Testis (tissue), 3 donors: ENCODE results near the gene SLC17A9. TPM values are rescaled to one million over a fixed set of nuclear protein-coding genes. Genes with fewer than 3 reads are reported as not detected.

Experiments
- DNase-seq: peaks from one replicate; pipeline ENCODE4 v3.0.0-alpha.2; 2019
- H3K27ac ChIP-seq, 2 donors: fragments of 200-600 bp; sonication (generic); one replicate each; pipeline ENCODE4 v1.5.1; 2019
- H3K27me3 ChIP-seq: fragments of 200-600 bp; sonication (generic); one replicate; pipeline ENCODE4 v1.5.1; 2019
- H3K36me3 ChIP-seq: fragments of 200-600 bp; sonication (generic); one replicate; pipeline ENCODE4 v1.5.1; 2017; ENCODE audit warnings: low read depth; ENCODE audit errors: missing control alignments
- H3K4me1 ChIP-seq: fragments of 200-600 bp; sonication (generic); one replicate; pipeline ENCODE4 v1.5.1; 2019
- H3K4me3 ChIP-seq, 2 donors: fragments of 200-600 bp; sonication (generic); one replicate each; pipeline ENCODE4 v1.5.1; 2017 to 2019
- H3K9me3 ChIP-seq: fragments of 200-600 bp; sonication (generic); one replicate; pipeline ENCODE4 v1.5.1; 2017
- CTCF ChIP-seq, 3 experiments: fragments of 450-650 bp in 2 of 3; fragments of 200-600 bp in 1 of 3; sonication (generic) in 1 of 3; IDR thresholded peaks; one replicate each; pipeline ENCODE4 v1.5.1; 2016 to 2019; ENCODE audit warnings: antibody characterized with exemption in 3 of 3, mild to moderate bottlenecking in 2 of 3, moderate library complexity in 1 of 3
- POLR2A ChIP-seq: fragments of 450-650 bp; IDR thresholded peaks from one replicate; pipeline ENCODE4 v1.6.1; 2017; ENCODE audit warnings: antibody characterized with exemption, mild to moderate bottlenecking, moderate library complexity
- WGBS, 2 donors: methylation state at CpG; one replicate each; pipeline ENCODE4 v1.1.5; 2018; 5-methylcytosine and 5-hydroxymethylcytosine counted together
- intact Hi-C: fragments of 100-400 bp; cut with DNase I; formaldehyde crosslinking; loops from one replicate; pipeline ENCODE4 v1.15.1; 2023; ENCODE audit warnings: low total_unique reads
- polyA plus RNA-seq: library from polyadenylated mRNA; stranded (reverse); fragments of 350-450 nt; fragmentation: Illumina TruSeq; extraction: RNeasy Lipid Tissue Mini Kit (QIAGEN cat#74804); gene quantifications from one replicate; pipeline ENCODE4 v1.2.3, GENCODE V29; 2014; ENCODE audit warnings: low read depth, low replicate concordance; ENCODE audit not compliant: insufficient read depth
- total RNA-seq, 2 donors: library from RNA; depleted of rRNA; stranded (reverse); fragments of >200 nt; gene quantifications; one replicate each; pipeline ENCODE4 v1.2.3, GENCODE V29; 2016

Gene SLC17A9
- total and polyA plus RNA-seq, 3 donors from 2014 or later, result 2.1 to 3.2 (median 2.9) TPM

DNA sequence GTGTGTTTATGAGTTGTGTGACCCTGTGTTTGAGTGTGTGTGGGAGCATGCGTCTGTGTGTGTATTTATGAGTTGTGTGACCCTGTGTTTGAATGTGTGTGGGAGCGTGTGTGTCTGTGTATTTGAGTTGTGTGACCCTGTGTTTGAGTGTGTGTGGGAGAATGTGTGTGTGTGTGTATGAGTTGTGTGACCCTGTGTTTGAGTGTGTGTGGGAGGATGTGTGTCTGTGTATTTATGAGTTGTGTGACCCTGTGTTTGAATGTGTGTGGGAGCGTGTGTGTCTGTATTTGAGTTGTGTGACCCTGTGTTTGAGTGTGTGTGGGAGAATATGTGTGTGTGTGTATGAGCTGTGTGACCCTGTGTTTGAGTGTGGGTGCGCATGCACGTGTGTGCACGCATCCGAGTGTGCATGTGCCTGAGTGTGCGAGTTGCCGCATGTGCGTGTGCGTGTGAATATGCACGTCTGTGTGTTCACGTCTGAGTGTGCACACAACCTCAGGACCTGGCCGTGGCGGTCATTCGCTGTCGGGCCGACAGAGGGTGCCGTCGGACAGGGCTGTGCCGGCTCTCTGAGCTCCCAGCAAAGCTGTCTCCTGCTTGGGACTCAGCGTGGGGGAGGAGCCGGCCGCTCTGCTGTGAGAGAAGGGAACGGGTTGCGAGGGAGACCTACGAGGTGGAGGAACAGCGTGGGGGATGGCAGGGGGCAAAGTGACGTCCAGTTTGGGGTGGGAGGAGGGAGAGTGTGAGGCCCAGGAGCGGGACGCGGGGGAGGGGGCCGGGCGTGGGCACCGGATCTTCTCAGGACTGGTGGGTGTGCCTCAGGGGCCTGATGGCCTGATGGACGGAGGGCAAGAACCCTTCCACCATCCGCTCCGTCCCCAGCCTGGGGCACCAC lies 19.7 kb downstream of the SLC17A9 start:
- peaks cover 14% of the 10 kb centered on the region for H3K4me1 ChIP-seq
- DNase-seq, result peak; percentile 90
- H3K27ac ChIP-seq, result no peak overlapping the region
- WGBS, 2 donors, result 7 to 14% methylated on average over 28 to 38 of the region's 38 CpGs
- H3K9me3 ChIP-seq, result no peaks in the 10 kb centered on the region
- no peaks in the 10 kb centered on the region for H3K36me3 ChIP-seq
- intact Hi-C loops, result no loop called here
- H3K4me3 ChIP-seq, result no peak overlapping the region
- H3K27me3 ChIP-seq, result no peaks in the 10 kb centered on the region
- TF ChIP-seq POLR2A (no peak), CTCF (IDR thresholded peaks at IDR 0.05) (peak; percentile 70 to 89 (median 75))

GRCh38 chr20:62972845-62973745 lies 20.6 kb downstream of the SLC17A9 start:
- H3K4me1 ChIP-seq, result peaks cover 14% of the 10 kb centered on the region
- WGBS, 2 donors, result 22 to 48% methylated on average over 17 to 48 of the region's 48 CpGs
- DNase-seq, result no peak
- no peaks in the 10 kb centered on the region for H3K9me3 ChIP-seq
- intact Hi-C loops, result no loop called here
- TF ChIP-seq CTCF (IDR thresholded peaks at IDR 0.05), result no peak
- no peak for TF ChIP-seq POLR2A
- H3K27me3 ChIP-seq, result no peaks in the 10 kb centered on the region
- no peak overlapping the region for H3K27ac ChIP-seq
- H3K36me3 ChIP-seq, result no peaks in the 10 kb centered on the region
- no peak overlapping the region for H3K4me3 ChIP-seq

DNA sequence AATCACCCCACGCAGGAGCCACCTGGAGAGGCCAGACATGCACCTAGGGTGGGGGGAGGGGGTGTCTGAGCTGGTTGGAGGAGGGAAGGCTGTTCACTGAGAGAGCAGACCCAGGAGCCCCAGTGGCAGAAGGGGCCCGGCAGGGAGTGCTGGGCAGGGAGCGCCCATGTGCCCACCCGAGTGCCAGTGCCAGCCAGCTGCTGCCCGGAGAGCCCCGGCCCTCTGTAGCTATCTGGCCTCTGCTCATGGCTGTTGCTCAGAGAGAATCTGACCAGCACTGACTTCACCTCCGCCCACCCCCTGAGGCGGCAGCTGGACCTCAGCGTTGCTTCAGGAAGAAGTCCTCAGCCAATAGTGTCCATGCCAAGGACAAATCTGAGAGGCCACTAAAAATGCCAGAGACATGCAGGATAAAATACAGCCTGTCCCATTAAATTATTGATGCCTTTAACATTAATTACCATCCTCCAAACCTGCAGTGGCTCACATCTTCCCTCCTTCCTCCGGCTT lies 22.8 kb downstream of the SLC17A9 start:
- Histone ChIP-seq H3K36me3 (no peaks in the 10 kb centered on the region), H3K27me3 (no peaks in the 10 kb centered on the region), H3K27ac (no peak overlapping the region), H3K9me3 (no peaks in the 10 kb centered on the region), H3K4me3 (no peak overlapping the region), H3K4me1 (peaks cover 11% of the 10 kb centered on the region)
- intact Hi-C loops, result no loop called here
- 64 to 67% methylated on average over 10 of the region's 10 CpGs for WGBS, 2 donors
- TF ChIP-seq POLR2A (no peak), CTCF (IDR thresholded peaks at IDR 0.05) (no peak)
- DNase-seq, result no peak

GRCh38 chr20:62975812-62976508 lies 23.5 kb downstream of the SLC17A9 start:
- no peaks in the 10 kb centered on the region for H3K9me3 ChIP-seq
- peaks cover 13% of the 10 kb centered on the region for H3K4me1 ChIP-seq
- TF ChIP-seq CTCF (IDR thresholded peaks at IDR 0.05) (no peak), POLR2A (no peak)
- WGBS, 2 donors, result 71 to 79% methylated on average over 3 to 9 of the region's 9 CpGs
- no peak overlapping the region for H3K27ac ChIP-seq
- no peak overlapping the region for H3K4me3 ChIP-seq
- H3K36me3 ChIP-seq, result no peaks in the 10 kb centered on the region
- DNase-seq, result no peak
- intact Hi-C loops, result no loop called here
- no peaks in the 10 kb centered on the region for H3K27me3 ChIP-seq
